GM19035 (cell line): Measurements from ENCODE around the gene SPTBN1.

Experiments used
- ATAC-seq: cut with Tn5 transposase; IDR thresholded peaks from one replicate; pipeline ENCODE4 v1.9.1; 2021; ENCODE audit not compliant: unreplicated experiment

Gene SPTBN1

GRCh38 chr2:54587171-54588016, 131.3 kb downstream of the SPTBN1 start:
- no peak for ATAC-seq

- ATAC-seq = no peak
These were observed 132.2 kb downstream of the SPTBN1 start for GRCh38 chr2:54588244-54588899.

GRCh38 chr2:54589038-54589339, 132.9 kb downstream of the SPTBN1 start:
- ATAC-seq = no peak

- no peak for ATAC-seq
These were observed 133.5 kb downstream of the SPTBN1 start for GRCh38 chr2:54589340-54590215.

- ATAC-seq = no peak
These were observed 134.3 kb downstream of the SPTBN1 start for GRCh38 chr2:54590216-54591120.

GRCh38 chr2:54591551-54591950, 135.4 kb downstream of the SPTBN1 start:
- no peak for ATAC-seq

- no peak for ATAC-seq
These were observed 137.1 kb downstream of the SPTBN1 start for GRCh38 chr2:54593249-54593648.

- no peak for ATAC-seq
These were observed 137.9 kb downstream of the SPTBN1 start for GRCh38 chr2:54594048-54594447.

- ATAC-seq = no peak
These were observed 139.2 kb downstream of the SPTBN1 start for GRCh38 chr2:54595161-54595803.

GRCh38 chr2:54595999-54596902, 140.1 kb downstream of the SPTBN1 start:
- ATAC-seq = no peak

GRCh38 chr2:54597153-54597848, 141.2 kb downstream of the SPTBN1 start:
- ATAC-seq = no peak

- ATAC-seq = no peak
These were observed 142.5 kb downstream of the SPTBN1 start for GRCh38 chr2:54598347-54599325.

- ATAC-seq = no peak
These were observed 143.2 kb downstream of the SPTBN1 start for GRCh38 chr2:54599326-54599710.

GRCh38 chr2:54599914-54600313, 143.8 kb downstream of the SPTBN1 start:
- ATAC-seq = no peak

GRCh38 chr2:54601339-54601738, 145.2 kb downstream of the SPTBN1 start:
- ATAC-seq = no peak

- no peak for ATAC-seq
These were observed 146.7 kb downstream of the SPTBN1 start for GRCh38 chr2:54602736-54603322.

GRCh38 chr2:54603357-54603756, 147.2 kb downstream of the SPTBN1 start:
- no peak for ATAC-seq
